Cardiac muscle cell (in vitro differentiated cells and primary cell): Measurements from ENCODE around the gene NME4. TPM values are rescaled to one million over a fixed set of nuclear protein-coding genes. Genes with fewer than 3 reads are reported as not detected.

ENCODE experiments used
- DNase-seq, 2 donors: peaks; one replicate each; pipeline versions ENCODE4 v3.0.0 to v3.0.0-alpha.2; 2010 to 2017; ENCODE audit warnings: low read depth in 1 of 2, low spot score in 1 of 2
- H3K27ac ChIP-seq: fragments of 200-600 bp; sonication (generic); 2 replicates; pipeline ENCODE4 v1.5.1; 2016
- H3K27me3 ChIP-seq: fragments of 200-600 bp; sonication (generic); 2 replicates; pipeline ENCODE4 v1.6.0; 2016; ENCODE audit warnings: control low read depth
- H3K36me3 ChIP-seq: fragments of 200-600 bp; sonication (generic); 2 replicates; pipeline ENCODE4 v1.5.1; 2016; ENCODE audit warnings: control low read depth
- H3K4me1 ChIP-seq: fragments of 200-600 bp; sonication (generic); 2 replicates; pipeline ENCODE4 v1.8.1; 2017; ENCODE audit warnings: low read depth, mild to moderate bottlenecking, mixed run types
- H3K4me3 ChIP-seq: fragments of 200-600 bp; sonication (generic); 2 replicates; pipeline ENCODE4 v1.5.1; 2016; ENCODE audit warnings: mild to moderate bottlenecking
- H3K9me3 ChIP-seq: fragments of 200-600 bp; sonication (generic); 2 replicates; pipeline ENCODE4 v1.5.1; 2017; ENCODE audit warnings: low read depth, mild to moderate bottlenecking, control low read depth
- CTCF ChIP-seq: IDR thresholded peaks from 2 replicates; pipeline ENCODE4 v1.5.1; 2012; ENCODE audit warnings: low read depth, mild to moderate bottlenecking, low read length
- polyA plus RNA-seq: library from polyadenylated mRNA; unstranded; fragments of >200 nt; fragmentation: Nextera tagmentation; extraction: Ambion mirVana; gene quantifications from 2 replicates; pipeline ENCODE4 v1.2.1, GENCODE V29; 2016
- total RNA-seq: library from RNA; depleted of rRNA; stranded (reverse); fragments of >200 nt; gene quantifications from 2 replicates; pipeline ENCODE4 v1.2.3, GENCODE V29; 2016

Gene NME4
- total and polyA plus RNA-seq, 2 experiments from 2014 or later = 452 to 518 TPM

DNA sequence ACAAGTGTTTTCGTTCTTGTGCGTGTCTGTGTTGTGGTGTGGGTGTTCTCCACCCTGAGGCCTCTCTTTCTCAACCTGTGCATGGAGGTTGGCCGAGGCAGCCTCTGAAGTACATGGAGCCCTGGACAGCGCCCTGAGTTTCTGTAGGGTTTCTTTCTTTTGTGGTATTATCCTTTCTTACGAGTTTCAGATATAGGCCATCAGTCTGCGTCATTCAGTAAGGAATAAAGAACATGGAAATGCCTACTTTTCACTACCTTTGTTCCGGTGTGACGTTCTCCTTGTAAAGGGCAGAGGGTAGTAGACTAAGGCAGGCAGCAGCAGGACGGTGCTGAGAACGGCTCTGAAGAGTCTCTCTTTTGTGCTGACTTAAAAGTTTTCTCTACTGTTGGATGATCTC is 47.0 kb downstream of the NME4 start:
- H3K27ac ChIP-seq = no peak overlapping the region
- TF ChIP-seq CTCF = no peak

GRCh38 chr16:445566-445965 is 48.6 kb downstream of the NME4 start:
- no peak overlapping the region for H3K4me3 ChIP-seq
- no peak for DNase-seq
- H3K27ac ChIP-seq = no peak overlapping the region
- H3K9me3 ChIP-seq = no peaks in the 10 kb centered on the region
- peaks cover 4% of the 10 kb centered on the region for H3K4me1 ChIP-seq
- no peaks in the 10 kb centered on the region for H3K27me3 ChIP-seq
- TF ChIP-seq CTCF = no peak
- no peaks in the 10 kb centered on the region for H3K36me3 ChIP-seq

More for the DNA sequence above, 47.0 kb downstream of the NME4 start:
- Histone ChIP-seq H3K9me3 (no peaks in the 10 kb centered on the region), H3K4me1 (no peaks in the 10 kb centered on the region), H3K27me3 (no peaks in the 10 kb centered on the region), H3K4me3 (no peak overlapping the region), H3K36me3 (no peaks in the 10 kb centered on the region)
- no peak for DNase-seq

Other genes starting within 250 kb of the NME4 start
- gene HBZ, start 244.6 kb upstream of the NME4 start, total RNA-seq = not detected in 2 replicates
- gene HBZ, start 244.6 kb upstream of the NME4 start, polyA plus RNA-seq = not detected in 2 replicates
- not detected in 2 replicates for gene HBM, start 231.2 kb upstream of the NME4 start, total RNA-seq
- not detected in 2 replicates for gene HBM, start 231.2 kb upstream of the NME4 start, polyA plus RNA-seq
- gene HBA2, start 224.3 kb upstream of the NME4 start, total RNA-seq = 1.3 TPM in 1 of 2 replicates, not detected in the other
- gene HBA2, start 224.3 kb upstream of the NME4 start, polyA plus RNA-seq = 0.52 TPM in 1 of 2 replicates, not detected in the other
- gene HBA1, start 220.5 kb upstream of the NME4 start, total RNA-seq = 0.42 TPM in 1 of 2 replicates, not detected in the other
- gene HBA1, start 220.5 kb upstream of the NME4 start, polyA plus RNA-seq = 1.8 TPM in 1 of 2 replicates, not detected in the other
- gene HBQ1, start 216.7 kb upstream of the NME4 start, total RNA-seq = 2.0 and 3.7 TPM in 2 replicates
- gene HBQ1, start 216.7 kb upstream of the NME4 start, polyA plus RNA-seq = 0.76 and 4.0 TPM in 2 replicates
- 94.5 and 158 TPM in 2 replicates for gene LUC7L, start 167.8 kb upstream of the NME4 start, total RNA-seq
- gene LUC7L, start 167.8 kb upstream of the NME4 start, polyA plus RNA-seq = 91.0 and 105 TPM in 2 replicates
- 128 and 136 TPM in 2 replicates for gene FAM234A, start 162.4 kb upstream of the NME4 start, total RNA-seq
- gene FAM234A, start 162.4 kb upstream of the NME4 start, polyA plus RNA-seq = 160 and 164 TPM in 2 replicates
- 6.6 and 14.8 TPM in 2 replicates for gene RGS11, start 121.3 kb upstream of the NME4 start, total RNA-seq
- 12.0 and 17.0 TPM in 2 replicates for gene RGS11, start 121.3 kb upstream of the NME4 start, polyA plus RNA-seq
- gene ARHGDIG, start 116.6 kb upstream of the NME4 start, total RNA-seq = 5.8 and 6.5 TPM in 2 replicates
- gene ARHGDIG, start 116.6 kb upstream of the NME4 start, polyA plus RNA-seq = 3.1 and 9.6 TPM in 2 replicates
- gene PDIA2, start 114.0 kb upstream of the NME4 start, total RNA-seq = 0.78 and 3.2 TPM in 2 replicates
- 1.7 and 4.6 TPM in 2 replicates for gene PDIA2, start 114.0 kb upstream of the NME4 start, polyA plus RNA-seq
- gene AXIN1, start 44.5 kb upstream of the NME4 start, total RNA-seq = 29.1 and 49.7 TPM in 2 replicates
- gene AXIN1, start 44.5 kb upstream of the NME4 start, polyA plus RNA-seq = 16.5 and 25.4 TPM in 2 replicates
- gene MRPL28, start 26.7 kb upstream of the NME4 start, total RNA-seq = 242 and 350 TPM in 2 replicates
- gene MRPL28, start 26.7 kb upstream of the NME4 start, polyA plus RNA-seq = 234 and 290 TPM in 2 replicates
- 135 and 167 TPM in 2 replicates for gene PGAP6, start 15.2 kb upstream of the NME4 start, total RNA-seq
- gene PGAP6, start 15.2 kb upstream of the NME4 start, polyA plus RNA-seq = 113 and 142 TPM in 2 replicates
- 48.7 and 51.5 TPM in 2 replicates for gene DECR2, start 4.7 kb downstream of the NME4 start, total RNA-seq
- 49.5 and 50.0 TPM in 2 replicates for gene DECR2, start 4.7 kb downstream of the NME4 start, polyA plus RNA-seq
- 61.8 and 77.1 TPM in 2 replicates for gene RAB11FIP3, start 28.4 kb downstream of the NME4 start, total RNA-seq
- gene RAB11FIP3, start 28.4 kb downstream of the NME4 start, polyA plus RNA-seq = 55.3 TPM in 2 replicates
- 58.2 and 63.3 TPM in 2 replicates for gene CAPN15, start 130.5 kb downstream of the NME4 start, total RNA-seq
- gene CAPN15, start 130.5 kb downstream of the NME4 start, polyA plus RNA-seq = 19.0 and 38.1 TPM in 2 replicates
- gene PRR35, start 163.2 kb downstream of the NME4 start, total RNA-seq = 0.14 and 0.66 TPM in 2 replicates
- gene PRR35, start 163.2 kb downstream of the NME4 start, polyA plus RNA-seq = 0.40 TPM in 1 of 2 replicates, not detected in the other
- gene NHLRC4, start 169.8 kb downstream of the NME4 start, total RNA-seq = 3.6 and 3.9 TPM in 2 replicates
- gene NHLRC4, start 169.8 kb downstream of the NME4 start, polyA plus RNA-seq = 2.2 and 2.6 TPM in 2 replicates
- 124 and 126 TPM in 2 replicates for gene PIGQ, start 172.8 kb downstream of the NME4 start, total RNA-seq
- 89.2 and 110 TPM in 2 replicates for gene PIGQ, start 172.8 kb downstream of the NME4 start, polyA plus RNA-seq
- 40.7 and 45.9 TPM in 2 replicates for gene RAB40C, start 192.9 kb downstream of the NME4 start, total RNA-seq
- gene RAB40C, start 192.9 kb downstream of the NME4 start, polyA plus RNA-seq = 30.8 and 36.9 TPM in 2 replicates
- 85.8 and 125 TPM in 2 replicates for gene WFIKKN1, start 233.8 kb downstream of the NME4 start, total RNA-seq
- gene WFIKKN1, start 233.8 kb downstream of the NME4 start, polyA plus RNA-seq = 79.6 and 105 TPM in 2 replicates
- 196 and 201 TPM in 2 replicates for gene METTL26, start 239.1 kb downstream of the NME4 start, total RNA-seq
- 153 and 181 TPM in 2 replicates for gene METTL26, start 239.1 kb downstream of the NME4 start, polyA plus RNA-seq
- gene MCRIP2, start 244.6 kb downstream of the NME4 start, total RNA-seq = 123 and 144 TPM in 2 replicates
- gene MCRIP2, start 244.6 kb downstream of the NME4 start, polyA plus RNA-seq = 131 and 146 TPM in 2 replicates